Right forelimb (tissue), 1 donor: Measurements from ENCODE around the gene SLC30A10.
"Not testable (repeated sequence)": the region's sequence is repeated elsewhere in the genome, so short reads cannot be mapped to it uniquely, and the experiment has no call there.

Source experiments
- DNase-seq: peaks from one replicate; pipeline ENCODE4 v3.0.0-alpha.2; 2018

The SLC30A10 gene

DNA sequence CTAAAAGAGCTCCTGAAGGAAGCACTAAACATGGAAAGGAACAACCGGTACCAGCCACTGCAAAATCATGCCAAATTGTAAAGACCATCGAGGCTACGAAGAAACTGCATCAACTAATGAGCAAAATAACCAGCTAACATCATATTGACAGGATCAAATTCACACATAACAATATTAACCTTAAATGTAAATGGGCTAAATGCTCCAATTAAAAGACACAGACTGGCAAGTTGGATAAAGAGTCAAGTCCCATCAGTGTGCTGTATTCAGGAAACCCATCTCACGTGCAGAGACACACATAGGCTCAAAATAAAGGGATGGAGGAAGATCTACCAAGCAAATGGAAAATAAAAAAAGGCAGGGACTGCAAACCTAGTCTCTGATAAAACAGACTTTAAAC, 39.7 kb downstream of the SLC30A10 start:
- DNase-seq, result not testable (repeated sequence)

DNA sequence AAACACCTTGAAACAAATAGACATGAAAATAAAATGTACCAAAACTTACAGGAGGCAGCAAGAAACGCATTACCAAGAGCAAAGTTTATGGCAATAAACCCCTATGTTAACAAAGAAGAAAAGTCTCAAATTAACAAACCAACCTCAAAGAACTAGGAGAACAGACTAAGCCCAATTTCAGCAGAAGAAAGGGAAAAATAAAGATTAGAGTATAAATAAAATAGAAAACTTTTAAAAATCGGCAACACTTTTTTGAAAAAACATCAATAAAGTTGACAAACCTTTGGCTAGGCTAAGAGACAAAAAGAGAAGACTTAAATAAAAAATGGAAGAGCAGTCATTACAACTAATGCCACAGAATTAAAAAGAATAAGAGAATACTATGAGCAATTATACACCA, 42.7 kb downstream of the SLC30A10 start:
- no peak for DNase-seq

- no peak for DNase-seq
These were observed 44.7 kb downstream of the SLC30A10 start for GRCh38 chr1:219883400-219884332.

- no peak for DNase-seq
These were observed 45.6 kb downstream of the SLC30A10 start for GRCh38 chr1:219882755-219883154.

- DNase-seq, result no peak
These were observed 46.3 kb downstream of the SLC30A10 start for GRCh38 chr1:219882096-219882495.

DNA sequence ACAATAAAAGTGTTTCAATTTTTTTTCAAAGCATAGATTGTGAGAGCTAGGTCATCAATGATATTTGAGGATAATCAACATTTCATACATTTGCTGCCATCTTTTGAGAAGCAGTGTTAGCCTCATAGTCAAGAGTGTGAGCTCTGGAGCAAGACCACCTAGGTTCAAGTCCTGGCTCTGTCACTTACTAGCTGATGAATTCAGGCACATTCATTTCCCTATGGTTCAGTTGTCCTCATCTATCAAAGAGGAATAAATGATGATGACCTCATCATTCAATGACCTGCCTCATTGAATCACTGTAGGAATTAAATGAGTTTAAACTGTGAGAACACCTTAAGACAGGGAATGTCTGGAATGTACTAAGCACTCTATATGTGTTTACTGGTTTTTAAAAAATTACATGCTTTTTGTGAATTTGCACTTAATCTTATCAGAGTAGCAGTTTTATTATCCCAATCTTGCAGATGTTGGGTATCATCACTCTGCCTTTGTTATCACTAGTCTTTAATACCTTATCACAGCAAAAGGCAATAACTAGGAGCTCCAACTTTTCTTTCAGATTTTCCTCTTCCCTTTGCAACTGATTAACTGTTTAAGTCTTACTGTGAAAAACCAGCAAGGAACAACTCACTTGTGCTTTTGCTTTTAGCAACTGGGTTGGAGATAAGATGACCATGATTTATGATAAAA, 47.4 kb downstream of the SLC30A10 start:
- DNase-seq, result no peak

DNA sequence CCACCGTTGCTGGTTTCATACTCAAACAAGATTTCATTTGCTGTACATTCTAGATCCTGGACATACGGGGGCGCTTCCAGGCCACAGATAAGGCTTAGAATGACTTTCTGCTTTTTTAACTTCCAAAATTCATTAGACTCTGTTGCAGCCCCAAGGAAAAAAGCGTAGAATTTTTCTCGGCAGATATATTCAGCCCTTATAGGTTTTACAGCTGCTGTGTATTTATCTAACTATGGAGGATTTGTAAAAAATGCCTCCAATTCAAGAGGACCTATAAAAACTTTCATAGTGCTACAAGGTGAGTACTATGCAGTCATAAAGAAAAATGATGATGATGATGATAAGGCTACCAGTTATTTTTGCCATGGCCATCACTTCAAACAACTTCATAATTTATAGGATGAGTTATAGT, 51.6 kb downstream of the SLC30A10 start:
- DNase-seq, result no peak

DNA sequence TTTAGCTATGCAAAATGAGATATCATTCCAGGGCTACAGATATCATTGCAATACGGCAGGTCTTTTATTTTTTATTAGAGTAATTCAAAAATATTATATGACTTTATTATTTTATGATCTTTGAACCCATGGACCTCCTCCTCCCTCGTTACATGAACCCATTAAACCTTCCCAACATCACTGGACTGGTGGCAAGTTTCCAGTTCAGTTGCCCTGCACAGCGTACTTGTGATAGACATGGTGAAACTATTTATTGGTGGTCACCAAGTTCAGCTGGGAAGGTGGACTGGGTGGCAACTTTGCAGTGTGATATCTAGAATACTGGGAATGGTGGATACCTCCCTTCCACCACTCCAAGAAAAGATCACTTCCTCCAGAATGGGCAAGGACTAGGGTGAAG, 52.5 kb downstream of the SLC30A10 start:
- no peak for DNase-seq

DNA sequence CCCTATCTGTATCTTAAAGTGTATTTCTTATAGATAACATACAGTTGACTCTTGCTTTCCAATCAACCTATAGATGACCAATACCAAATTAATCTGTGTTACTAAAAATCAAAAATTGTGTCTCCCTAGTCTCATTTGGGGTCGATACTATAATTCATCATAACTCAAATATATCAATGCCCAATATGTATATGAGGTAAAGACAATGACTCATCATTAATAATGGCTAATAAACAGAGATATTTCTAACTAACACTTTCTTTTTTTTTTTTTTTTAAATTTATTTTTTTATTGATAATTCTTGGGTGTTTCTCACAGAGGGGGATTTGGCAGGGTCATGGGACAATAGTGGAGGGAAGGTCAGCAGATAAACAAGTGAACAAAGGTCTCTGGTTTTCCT, 55.8 kb downstream of the SLC30A10 start:
- not testable (repeated sequence) for DNase-seq

DNA sequence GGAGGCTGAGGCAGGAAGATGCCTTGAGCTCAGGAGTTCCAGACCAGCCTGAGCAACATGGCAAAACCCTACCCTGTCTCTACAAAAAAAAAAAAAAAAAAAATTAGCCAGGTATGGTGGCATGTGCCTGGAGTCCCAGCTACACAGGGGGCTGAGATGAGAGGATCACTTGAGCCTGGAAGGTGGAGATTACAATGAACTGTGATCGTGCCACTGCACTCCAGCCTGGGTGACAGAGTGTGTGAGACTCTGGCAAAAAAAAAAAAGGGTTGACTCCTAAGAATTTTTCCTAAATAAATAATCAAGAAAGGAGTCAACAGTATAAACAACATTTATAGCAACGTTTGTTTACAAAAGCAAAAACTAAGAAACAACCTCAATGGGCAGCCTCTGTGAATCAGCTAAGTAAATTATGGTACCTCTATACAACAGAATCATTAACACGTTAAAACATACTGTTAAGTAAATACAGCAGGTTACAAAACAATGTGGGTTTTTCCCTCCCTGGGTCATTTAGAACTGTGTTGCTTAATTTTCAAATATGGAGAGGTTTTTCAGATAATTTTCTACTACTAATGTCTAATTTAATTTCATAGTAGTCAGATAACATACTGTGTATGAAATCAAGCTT, 56.8 kb downstream of the SLC30A10 start:
- no peak for DNase-seq

GRCh38 chr1:219868615-219869014, 59.7 kb downstream of the SLC30A10 start:
- not testable (repeated sequence) for DNase-seq
